Panc1 (cell line): ENCODE measurements around the gene PUS1. TPM values are rescaled to one million over a fixed set of nuclear protein-coding genes. Genes with fewer than 3 reads are reported as not detected.

Source experiments
- ATAC-seq: fragments of 200-7000 bp; cut with Tn5 transposase; 2 replicates; pipeline ENCODE4 v1.9.1; 2020; ENCODE audit warnings: mild to moderate bottlenecking, moderate library complexity
- BruUV-seq: library from RNA; stranded (reverse); fragments of 400-500 nt; replicated peaks from 2 replicates; lab custom pipeline; 2021; lab: Mats Ljungman, UMichigan
- CTCF ChIA-PET: fragments of 300-600 bp; sonication (Branson Sonifier 250); formaldehyde crosslinking; loops from one replicate; lab custom pipeline; 2022; ENCODE audit warnings: antibody characterized with exemption; lab: Charles Lee
- POLR2A ChIA-PET: fragments of 300-600 bp; sonication (Branson Sonifier 250); formaldehyde crosslinking; loops from one replicate; lab custom pipeline; 2022; ENCODE audit warnings: antibody characterized with exemption; lab: Charles Lee
- DNase-seq: peaks from one replicate; pipeline ENCODE4 v3.0.0-alpha.2; 2010; ENCODE audit warnings: low read depth, low spot score
- H3K27ac ChIP-seq: 2 replicates; pipeline ENCODE4 v1.5.1; 2011; ENCODE audit warnings: mild to moderate bottlenecking, low read length, inconsistent platforms
- H3K27me3 ChIP-seq: fragments of 200-500 bp; sonication (Bioruptor generic); 2 replicates; pipeline ENCODE4 v1.6.0; 2014; ENCODE audit warnings: low read length, inconsistent platforms; ENCODE audit not compliant: control insufficient read depth, insufficient read depth
- H3K36me3 ChIP-seq: fragments of 200-500 bp; sonication (Bioruptor generic); 2 replicates; pipeline ENCODE4 v1.5.1; 2014; ENCODE audit warnings: inconsistent platforms, mild to moderate bottlenecking, low read length, moderate library complexity; ENCODE audit not compliant: control insufficient read depth, insufficient read depth
- H3K4me1 ChIP-seq: 2 replicates; pipeline ENCODE4 v1.5.1; 2011; ENCODE audit warnings: inconsistent platforms, mild to moderate bottlenecking, low read length, moderate library complexity; ENCODE audit not compliant: control insufficient read depth, insufficient read depth
- H3K4me3 ChIP-seq, 2 experiments: 2 replicates each; pipeline ENCODE4 v1.5.1; 2011 to 2012; ENCODE audit warnings: low read depth in 2 of 2, low read length in 2 of 2, mild to moderate bottlenecking in 2 of 2, inconsistent platforms in 1 of 2, moderate library complexity in 1 of 2
- H3K9me3 ChIP-seq: fragments of 200-500 bp; sonication (Bioruptor generic); 2 replicates; pipeline ENCODE4 v1.5.1; 2014; ENCODE audit warnings: low read depth, mild to moderate bottlenecking, inconsistent platforms, low read length, moderate library complexity; ENCODE audit not compliant: control insufficient read depth, insufficient read depth
- CTCF ChIP-seq: fragments of 450-650 bp; IDR thresholded peaks from 2 replicates; pipeline ENCODE4 v1.5.1; 2017; ENCODE audit warnings: mild to moderate bottlenecking
- POLR2AphosphoS5 ChIP-seq: IDR thresholded peaks from 2 replicates; pipeline ENCODE4 v1.6.1; 2012; ENCODE audit warnings: mild to moderate bottlenecking, low read depth, low read length, moderate library complexity
- REST ChIP-seq, 2 experiments: IDR thresholded peaks; 2 replicates each; pipeline ENCODE4 v1.6.1; 2011 to 2012; ENCODE audit warnings: low read depth in 2 of 2, control low read depth in 1 of 2, low read length in 1 of 2, mild to moderate bottlenecking in 1 of 2, moderate library complexity in 1 of 2; ENCODE audit not compliant: insufficient read depth in 1 of 2
- SIN3A ChIP-seq: IDR thresholded peaks from 2 replicates; pipeline ENCODE4 v1.6.1; 2012; ENCODE audit warnings: low read depth, mild to moderate bottlenecking, low read length, moderate library complexity, borderline replicate concordance; ENCODE audit not compliant: insufficient read depth
- TCF7L2 ChIP-seq: IDR thresholded peaks from 2 replicates; pipeline ENCODE4 v1.6.1; 2011; ENCODE audit warnings: mild to moderate bottlenecking, low read depth, low read length, inconsistent platforms
- in situ Hi-C: cut with HindIII; loops from 2 replicates; pipeline ENCODE4 v1.10.0; 2016; ENCODE audit warnings: low sequenced_read_pairs, low pct_unique_long_range_greater_than_20kb
- intact Hi-C: fragments of 100-400 bp; cut with micrococcal nuclease; formaldehyde crosslinking; loops from one replicate; pipeline ENCODE4 v1.10.0; 2022; ENCODE audit not compliant: unreplicated experiment
- total RNA-seq: library from RNA; stranded (reverse); gene quantifications from one replicate; pipeline ENCODE4 v1.2.1, GENCODE V29; 2021; ENCODE audit not compliant: unreplicated experiment

The PUS1 gene
- total RNA-seq, 1 experiment from 2014 or later: 108 TPM

DNA sequence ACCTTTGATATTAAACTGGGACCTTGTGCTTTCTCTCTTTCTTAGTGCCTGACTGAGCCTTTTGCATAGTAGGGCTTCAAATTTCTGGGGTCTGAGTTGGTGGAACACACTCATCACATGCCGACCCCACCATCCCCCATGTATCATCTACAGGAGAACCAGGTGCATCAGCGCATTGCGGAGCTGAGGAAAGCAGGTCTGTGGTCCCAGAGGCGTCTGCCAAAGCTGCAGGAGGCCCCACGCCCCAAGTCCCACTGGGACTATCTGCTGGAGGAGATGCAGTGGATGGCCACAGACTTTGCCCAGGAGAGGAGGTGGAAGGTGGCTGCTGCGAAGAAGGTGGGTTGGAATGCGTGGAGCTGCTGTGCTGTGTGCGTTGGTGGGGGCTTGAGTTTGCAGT, 58.5 kb downstream of the PUS1 start:
- intact Hi-C loops: no loop called here
- CTCF ChIA-PET: no interaction called here

DNA sequence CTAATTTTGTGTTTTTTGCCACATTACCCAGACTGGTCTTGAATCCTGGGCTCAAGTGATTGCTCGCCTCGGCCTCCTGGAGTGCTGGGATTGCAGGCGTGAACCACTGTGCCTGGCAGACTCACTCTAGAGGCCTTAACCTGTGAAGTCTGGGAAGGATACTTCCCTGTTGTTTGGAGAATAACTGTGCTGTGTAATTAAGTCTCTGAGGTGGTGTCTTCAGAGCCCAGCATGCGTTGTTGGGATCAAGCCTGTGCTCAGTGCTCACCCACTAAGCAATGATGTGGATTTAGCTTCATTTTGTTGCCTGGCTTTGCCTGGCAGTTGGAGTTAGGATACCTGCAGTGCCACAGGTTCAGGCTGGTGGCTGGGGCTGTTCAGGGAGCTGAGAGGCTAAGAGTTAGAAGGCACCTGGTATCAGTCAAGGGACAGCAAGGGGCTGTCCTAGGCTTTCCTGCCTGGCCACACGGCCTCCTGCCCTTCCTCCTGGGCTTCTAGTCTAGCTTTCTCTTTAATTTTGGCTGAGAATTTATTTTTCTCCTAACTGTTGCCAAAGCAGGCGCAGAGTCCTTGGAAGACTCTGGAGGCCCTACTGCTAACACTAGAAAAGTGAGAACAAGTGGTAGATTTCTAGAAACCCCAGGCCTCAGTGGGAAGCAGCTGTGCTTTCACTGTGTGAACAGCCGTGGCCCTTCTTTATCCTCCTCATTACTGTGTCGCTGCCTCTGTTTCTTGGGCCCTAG, 59.1 kb downstream of the PUS1 start:
- DNase-seq: no peak
- no peak overlapping the region for H3K4me3 ChIP-seq
- peaks cover 11% of the 10 kb centered on the region for H3K36me3 ChIP-seq
- intact Hi-C loops: no loop called here
- TF ChIP-seq TCF7L2: no peak
- no peak for ATAC-seq
- no peaks in the 10 kb centered on the region for H3K4me1 ChIP-seq
- CTCF ChIA-PET: no interaction called here
- POLR2A ChIA-PET: no interaction called here
- no peaks in the 10 kb centered on the region for H3K9me3 ChIP-seq
- in situ Hi-C loops: no loop called here
- H3K27ac ChIP-seq: no peak overlapping the region
- H3K27me3 ChIP-seq: no peaks in the 10 kb centered on the region
- BruUV-seq: no TSS peak

More for the DNA sequence above, 58.5 kb downstream of the PUS1 start:
- no peak; the same call in 1 of the 2 replicates for ATAC-seq
- DNase-seq: no peak
- POLR2A ChIA-PET: no interaction called here
- Histone ChIP-seq H3K27me3 (no peaks in the 10 kb centered on the region), H3K27ac (no peak overlapping the region), H3K4me3 (no peak overlapping the region), H3K9me3 (no peaks in the 10 kb centered on the region), H3K36me3 (peaks cover 11% of the 10 kb centered on the region), H3K4me1 (no peaks in the 10 kb centered on the region)
- in situ Hi-C loops: no loop called here
- no TSS peak for BruUV-seq
- no peak for TF ChIP-seq CTCF
- TF ChIP-seq POLR2AphosphoS5: no peak
- no peak for TF ChIP-seq REST (IDR thresholded peaks at IDR 0.05; ENCODE audit: insufficient read depth in 1 of 2, low read depth in 2 of 2, low read length in 1 of 2)
- TF ChIP-seq TCF7L2: no peak
- TF ChIP-seq SIN3A: no peak

GRCh38 chr12:131989021-131989420, 59.9 kb downstream of the PUS1 start:
- DNase-seq (no peak), ATAC-seq (no peak)
- no peaks in the 10 kb centered on the region for H3K9me3 ChIP-seq
- CTCF ChIA-PET: no interaction called here
- H3K27me3 ChIP-seq: no peaks in the 10 kb centered on the region
- H3K4me3 ChIP-seq: no peak overlapping the region
- H3K4me1 ChIP-seq: no peaks in the 10 kb centered on the region
- BruUV-seq: no TSS peak
- no peak for TF ChIP-seq CTCF
- no peak for TF ChIP-seq POLR2AphosphoS5
- TF ChIP-seq SIN3A: no peak
- intact Hi-C loops: no loop called here
- H3K36me3 ChIP-seq: peaks cover 11% of the 10 kb centered on the region
- no peak overlapping the region for H3K27ac ChIP-seq
- POLR2A ChIA-PET: no interaction called here
- in situ Hi-C loops: no loop called here
